GM18951 (cell line): ENCODE results near the gene IL7R.

Source experiments
- POLR2A ChIP-seq: IDR thresholded peaks from 4 replicates; pipeline ENCODE4 v1.6.1; 2011; ENCODE audit warnings: mild to moderate bottlenecking; ENCODE audit not compliant: insufficient read length, insufficient read depth; ENCODE audit errors: extremely low read depth
- in situ Hi-C: fragments of 300-500 bp; cut with MboI; formaldehyde crosslinking; loops from one replicate; pipeline ENCODE4 v1.12.0; 2022; ENCODE audit warnings: low sequenced_read_pairs, mixed read lengths, inconsistent platforms; ENCODE audit not compliant: unreplicated experiment

The IL7R gene, protein sequence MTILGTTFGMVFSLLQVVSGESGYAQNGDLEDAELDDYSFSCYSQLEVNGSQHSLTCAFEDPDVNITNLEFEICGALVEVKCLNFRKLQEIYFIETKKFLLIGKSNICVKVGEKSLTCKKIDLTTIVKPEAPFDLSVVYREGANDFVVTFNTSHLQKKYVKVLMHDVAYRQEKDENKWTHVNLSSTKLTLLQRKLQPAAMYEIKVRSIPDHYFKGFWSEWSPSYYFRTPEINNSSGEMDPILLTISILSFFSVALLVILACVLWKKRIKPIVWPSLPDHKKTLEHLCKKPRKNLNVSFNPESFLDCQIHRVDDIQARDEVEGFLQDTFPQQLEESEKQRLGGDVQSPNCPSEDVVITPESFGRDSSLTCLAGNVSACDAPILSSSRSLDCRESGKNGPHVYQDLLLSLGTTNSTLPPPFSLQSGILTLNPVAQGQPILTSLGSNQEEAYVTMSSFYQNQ

DNA sequence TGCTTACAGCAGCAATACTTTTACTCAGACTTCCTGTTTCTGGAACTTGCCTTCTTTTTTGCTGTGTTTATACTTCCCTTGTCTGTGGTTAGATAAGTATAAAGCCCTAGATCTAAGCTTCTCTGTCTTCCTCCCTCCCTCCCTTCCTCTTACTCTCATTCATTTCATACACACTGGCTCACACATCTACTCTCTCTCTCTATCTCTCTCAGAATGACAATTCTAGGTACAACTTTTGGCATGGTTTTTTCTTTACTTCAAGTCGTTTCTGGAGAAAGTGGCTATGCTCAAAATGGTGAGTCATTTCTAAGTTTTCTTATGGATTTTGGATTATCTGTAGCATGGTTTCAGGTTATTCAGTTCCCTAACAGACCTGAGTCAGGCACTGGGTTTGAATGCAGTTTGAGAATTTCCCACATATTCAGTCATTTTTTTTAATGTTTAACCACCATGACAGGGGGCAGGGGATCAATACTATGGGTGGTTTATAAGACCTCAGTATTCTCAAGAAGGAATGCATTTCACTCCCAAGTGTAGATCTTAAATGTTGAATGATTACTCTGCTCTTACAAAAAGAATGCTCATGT is at the start of gene IL7R:
Gene IL7R, plus strand, starts transcription at position 127 of the 587 bp plus-strand sequence. Its CDS starts 87 bp downstream, at position 214.
- in situ Hi-C loops, result no loop called here
- TF ChIP-seq POLR2A, result no peak

GRCh38 chr5:35810601-35811000 is 46.1 kb upstream of the IL7R start:
- no peak for TF ChIP-seq POLR2A
- in situ Hi-C loops, result no loop called here

- no peak for TF ChIP-seq POLR2A
- in situ Hi-C loops, result no loop called here
These were observed 45.5 kb upstream of the IL7R start for GRCh38 chr5:35811108-35811741.

GRCh38 chr5:35813521-35813920 is 43.2 kb upstream of the IL7R start:
- in situ Hi-C loops, result no loop called here

DNA sequence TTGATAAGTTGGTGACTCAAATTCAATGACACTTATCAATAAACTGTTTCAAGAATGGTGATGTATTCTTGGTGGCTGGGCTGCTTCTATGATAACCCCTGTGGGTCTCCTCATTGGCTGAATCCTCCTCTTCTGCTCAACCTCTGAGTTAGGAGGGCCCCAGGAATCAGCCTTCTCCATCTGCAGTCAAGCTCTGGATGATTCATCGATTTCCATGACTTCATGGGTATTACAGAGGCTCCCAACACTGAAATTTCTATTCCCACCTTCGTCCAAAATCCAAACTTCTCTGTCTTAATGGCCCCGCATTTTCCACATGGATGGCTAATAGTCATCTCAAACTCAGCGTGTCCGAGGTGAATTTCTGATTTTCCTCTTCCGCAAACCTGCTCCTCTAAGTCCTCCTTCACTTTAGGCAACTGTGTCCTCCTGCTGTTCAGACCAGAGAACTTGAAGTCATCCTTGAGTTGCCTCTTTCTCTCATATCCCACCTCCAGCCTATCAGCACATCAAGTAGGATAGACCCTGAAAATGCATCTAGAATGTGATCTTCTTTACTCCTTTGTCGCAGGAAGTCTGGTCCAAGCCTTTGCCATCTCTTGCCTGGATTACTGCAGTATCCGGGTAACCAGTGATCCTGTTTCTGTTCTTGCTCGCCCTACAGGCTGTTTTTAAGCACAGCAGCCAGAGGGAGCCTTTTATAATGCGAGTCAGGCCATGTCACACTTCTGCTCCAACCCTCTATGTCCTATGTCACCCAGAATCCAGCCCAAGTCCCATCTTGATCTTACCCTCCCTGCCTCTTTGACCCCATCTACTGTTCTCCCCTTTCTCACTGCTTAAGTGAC is 41.4 kb upstream of the IL7R start:
- TF ChIP-seq POLR2A, result no peak
- in situ Hi-C loops, result no loop called here

More at GRCh38 chr5:35813521-35813920, 43.2 kb upstream of the IL7R start:
- no peak for TF ChIP-seq POLR2A

DNA sequence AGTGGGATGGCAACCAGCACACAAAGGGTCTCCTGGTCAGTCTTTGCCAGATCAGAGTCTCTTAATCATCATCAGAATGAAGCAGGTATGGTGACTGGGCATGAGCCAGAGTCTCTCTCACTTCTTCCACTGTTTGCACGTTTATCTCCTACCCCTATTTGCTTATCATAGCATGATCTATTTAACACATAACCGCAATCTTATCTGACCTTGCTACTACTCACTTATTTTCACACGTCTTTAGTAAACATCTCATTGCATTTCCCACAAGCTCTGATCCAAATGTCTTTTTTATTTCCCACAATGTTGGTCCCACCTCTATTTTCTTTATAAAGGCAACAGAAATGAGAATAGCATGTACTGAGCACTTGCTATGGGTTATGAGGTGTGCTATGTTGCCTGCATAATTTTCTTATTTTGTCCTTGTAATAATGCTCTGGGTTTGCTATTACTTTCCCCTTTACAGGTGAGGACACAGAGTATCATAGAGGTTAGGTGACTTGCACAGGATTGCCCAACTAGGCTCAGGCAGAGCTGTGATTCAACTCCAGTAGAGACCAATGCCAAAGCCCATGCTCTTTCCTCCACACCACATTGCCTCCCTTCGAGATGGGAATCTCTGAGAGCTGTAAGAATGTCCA is 39.7 kb upstream of the IL7R start:
- in situ Hi-C loops, result no loop called here
- TF ChIP-seq POLR2A, result no peak

DNA sequence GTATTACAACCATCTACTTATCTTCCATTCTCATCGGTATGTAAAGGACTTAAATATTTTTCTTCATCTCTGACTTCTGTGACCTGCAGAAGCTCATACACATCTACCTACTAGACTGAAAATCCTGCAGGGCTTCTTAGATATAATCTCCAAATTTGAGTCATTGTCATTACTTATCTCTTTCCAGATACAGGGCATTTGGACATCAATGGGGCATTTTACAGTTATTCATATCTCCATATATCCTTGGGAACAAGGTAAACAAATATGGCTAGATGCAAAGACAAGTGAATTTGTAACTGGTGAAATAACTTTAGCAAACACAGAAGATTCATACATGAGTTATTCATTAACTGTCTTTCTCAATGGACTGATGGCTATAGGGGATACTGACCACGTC is 37.7 kb upstream of the IL7R start:
- in situ Hi-C loops, result no loop called here
- TF ChIP-seq POLR2A, result no peak

GRCh38 chr5:35819668-35820067 is 37.0 kb upstream of the IL7R start:
- TF ChIP-seq POLR2A, result no peak
- in situ Hi-C loops, result no loop called here

DNA sequence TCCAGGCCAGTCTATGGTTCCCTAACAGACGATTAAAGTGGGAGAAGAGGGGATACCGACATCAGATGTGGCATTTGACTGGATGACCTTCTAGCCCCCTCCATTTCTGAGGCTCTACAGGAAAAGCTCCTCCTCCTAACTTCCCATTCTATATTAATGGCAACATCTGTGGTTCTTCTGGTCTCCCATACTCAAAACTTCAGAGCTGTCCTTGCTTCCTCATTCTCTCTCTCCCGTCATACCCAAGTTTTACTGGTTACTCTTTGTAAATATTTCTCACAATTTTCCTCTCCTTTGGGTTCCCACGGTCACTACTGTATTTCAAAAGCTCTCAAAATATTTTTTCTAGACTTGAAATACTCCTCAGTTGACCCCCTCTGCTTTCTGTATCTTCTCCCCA is 36.0 kb upstream of the IL7R start:
- no peak for TF ChIP-seq POLR2A
- in situ Hi-C loops, result no loop called here

DNA sequence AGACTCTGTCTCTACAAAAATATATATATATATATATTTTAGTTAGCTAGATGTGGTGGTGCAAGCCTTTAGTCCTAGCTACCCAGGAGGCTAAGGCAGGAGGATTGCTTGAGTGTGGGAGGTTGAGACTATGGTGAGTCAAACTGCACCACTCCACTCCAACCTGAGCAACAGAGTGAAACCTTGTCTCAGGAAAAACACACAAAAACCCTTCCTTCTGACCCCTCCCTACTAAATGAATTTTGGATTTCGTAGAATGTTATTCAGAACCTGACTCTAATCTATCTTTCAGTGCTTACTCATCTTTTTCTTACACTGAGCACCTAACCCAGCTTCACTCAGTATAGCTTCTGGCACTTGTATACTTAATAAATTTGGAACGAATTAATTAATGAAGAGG is 35.2 kb upstream of the IL7R start:
- no peak for TF ChIP-seq POLR2A
- in situ Hi-C loops, result no loop called here

- in situ Hi-C loops, result no loop called here
- TF ChIP-seq POLR2A, result no peak
These were observed 34.2 kb upstream of the IL7R start for GRCh38 chr5:35822511-35822910.

DNA sequence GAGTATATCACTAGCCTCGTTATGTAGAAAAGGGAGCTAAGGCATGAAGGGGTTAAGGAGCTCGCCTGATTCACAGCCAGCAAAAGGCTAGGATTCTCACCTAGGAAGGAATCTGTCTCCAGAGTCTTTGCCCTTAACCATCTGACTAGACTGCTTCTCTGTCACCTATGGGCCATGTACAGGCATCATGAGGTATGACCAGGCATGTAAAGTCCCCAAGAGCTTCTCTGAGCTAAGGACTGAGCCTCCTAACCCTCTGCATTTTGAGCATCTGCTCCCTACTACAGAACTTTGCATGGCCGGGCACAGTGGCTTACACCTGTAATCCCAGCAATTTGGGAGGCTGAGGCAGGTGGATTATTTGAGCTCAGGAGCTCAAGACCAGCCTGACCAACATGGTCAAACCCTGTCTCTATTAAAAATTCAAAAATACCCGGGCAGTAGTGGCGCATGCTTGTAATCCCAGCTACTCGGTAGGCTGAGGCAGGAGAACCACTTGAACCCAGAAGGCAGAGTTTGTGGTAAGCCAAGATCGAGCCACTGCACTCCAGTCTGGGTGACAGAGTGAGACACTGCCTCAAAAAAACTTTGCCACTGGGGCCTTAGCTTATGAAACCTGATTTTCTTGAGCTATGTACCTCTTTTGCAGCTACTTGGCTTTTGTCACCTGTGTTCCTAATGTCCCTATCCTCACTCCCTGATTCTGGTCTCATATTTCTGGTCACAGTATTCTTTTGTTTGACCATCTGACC is 33.2 kb upstream of the IL7R start:
- in situ Hi-C loops, result no loop called here
- no peak for TF ChIP-seq POLR2A
